NCI-H446 treated with DMSO at 0.1 percent for 48 hours (cell line): Measurements from ENCODE around the gene ADRA2C.
"Not testable (repeated sequence)": the region's sequence is repeated elsewhere in the genome, so short reads cannot be mapped to it uniquely, and the experiment has no call there.

Source experiments
- DNase-seq: peaks from one replicate; lab custom pipeline; 2025; lab: John Stamatoyannopoulos, UW

ADRA2C gene

DNA sequence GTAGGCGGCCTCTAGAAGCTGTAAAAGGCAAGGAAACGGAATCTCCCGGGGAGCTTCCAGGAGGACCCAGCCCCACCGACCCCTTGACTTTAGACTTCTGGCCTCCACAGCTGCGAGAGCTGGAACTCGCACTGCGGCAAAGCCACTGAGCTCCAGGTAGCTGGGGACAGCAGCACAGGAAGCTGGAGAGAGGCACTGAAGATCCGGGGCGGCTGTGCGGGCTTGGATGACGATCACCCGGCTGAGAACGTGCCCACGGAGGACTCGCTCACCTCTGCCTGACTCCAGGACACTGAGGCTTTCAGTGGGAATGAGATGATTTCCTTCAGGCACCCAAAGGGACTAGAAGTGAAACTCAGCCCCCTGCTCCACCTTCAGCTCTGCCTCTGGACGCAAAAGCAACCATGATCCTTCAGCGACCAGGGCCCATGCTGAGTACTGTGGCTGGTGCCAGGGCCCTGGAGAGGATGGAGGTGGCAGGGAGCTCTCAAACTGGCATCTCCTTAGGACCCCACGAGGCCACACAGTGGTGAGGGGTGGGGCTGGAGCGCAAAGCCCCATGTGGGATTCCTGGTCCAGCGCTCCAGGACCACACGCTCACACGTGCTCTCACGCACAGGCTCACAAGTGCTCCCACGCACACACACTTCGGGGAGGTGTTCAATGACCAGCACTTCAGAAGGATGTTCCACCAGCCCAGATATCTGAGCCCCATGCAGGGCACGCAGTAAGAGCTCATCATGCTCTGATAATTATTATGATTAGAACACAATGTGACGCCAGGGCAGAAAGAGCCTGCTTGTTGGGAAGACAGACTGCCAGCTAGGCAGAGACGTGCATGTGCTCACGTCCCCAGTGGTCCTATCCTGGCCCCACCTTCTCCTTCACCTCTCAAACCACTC is 47.2 kb downstream of the ADRA2C start:
- DNase-seq, result no peak

DNA sequence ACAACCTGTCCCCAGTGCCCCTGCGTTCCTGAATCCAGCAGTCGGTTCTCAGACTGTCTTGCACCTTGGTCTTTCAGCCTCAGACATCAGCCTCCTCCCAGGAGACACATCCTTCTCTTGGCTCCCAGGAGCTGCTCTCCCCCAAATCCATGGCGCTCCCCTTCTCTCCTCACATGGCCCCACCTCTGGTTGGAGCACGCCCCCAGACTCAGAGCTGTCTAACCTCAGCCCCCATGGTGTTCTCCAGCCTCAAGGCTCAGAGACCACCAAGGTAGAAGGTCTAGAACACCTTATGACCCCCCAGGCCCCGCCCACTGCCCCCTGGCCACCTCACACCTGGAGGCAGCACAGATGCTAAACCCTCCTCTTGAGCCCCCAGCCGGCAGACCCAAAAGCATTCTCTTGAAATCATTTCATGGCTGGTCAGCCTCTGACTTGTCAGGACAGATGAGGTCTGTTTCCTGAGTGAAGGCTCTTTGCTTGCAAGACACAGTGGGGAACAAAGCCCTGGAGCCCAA is 47.9 kb downstream of the ADRA2C start:
- no peak for DNase-seq

DNA sequence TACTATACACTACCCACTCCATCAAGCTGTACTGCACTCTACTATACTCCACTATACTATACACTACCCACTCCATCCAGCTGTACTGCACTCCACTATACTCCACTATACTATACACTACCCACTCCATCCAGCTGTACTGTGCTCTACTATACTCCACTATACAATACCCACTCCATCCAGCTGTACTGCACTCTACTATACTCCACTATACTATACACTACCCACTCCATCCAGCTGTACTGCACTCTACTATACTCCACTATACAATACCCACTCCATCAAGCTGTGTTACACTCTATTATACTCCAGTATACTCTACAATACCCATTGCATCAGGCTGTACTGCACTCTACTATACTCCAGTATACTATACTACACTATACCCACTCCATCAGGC is 48.7 kb downstream of the ADRA2C start:
- not testable (repeated sequence) for DNase-seq

DNA sequence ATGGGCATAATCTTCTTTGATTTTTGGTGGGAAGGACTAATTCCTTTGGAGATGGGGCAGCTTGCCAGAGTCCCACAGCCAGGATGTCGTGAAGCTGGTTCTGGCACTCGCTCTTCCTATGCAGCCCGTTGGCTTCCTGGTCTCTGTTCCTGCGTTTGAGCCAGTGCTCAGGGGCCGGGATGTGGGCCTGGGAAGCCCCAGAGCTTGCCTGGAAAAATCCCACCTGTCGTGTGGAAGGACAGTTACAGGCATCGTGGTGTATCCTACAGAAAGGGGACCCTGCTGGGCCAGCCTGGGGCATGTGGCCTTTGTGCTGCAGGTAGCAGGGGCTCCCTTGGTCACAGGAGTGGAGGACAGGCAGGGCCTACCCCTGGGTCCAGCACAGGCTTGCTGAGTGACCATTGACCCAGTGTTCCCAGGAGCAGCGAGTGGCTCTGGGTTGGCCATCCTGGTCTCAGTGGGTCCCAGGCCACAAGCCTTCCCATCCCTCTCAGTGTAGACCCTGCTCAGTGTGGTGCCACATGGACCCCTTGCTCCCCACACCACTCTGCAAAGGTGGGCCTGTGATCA is 50.2 kb downstream of the ADRA2C start:
- no peak for DNase-seq

DNA sequence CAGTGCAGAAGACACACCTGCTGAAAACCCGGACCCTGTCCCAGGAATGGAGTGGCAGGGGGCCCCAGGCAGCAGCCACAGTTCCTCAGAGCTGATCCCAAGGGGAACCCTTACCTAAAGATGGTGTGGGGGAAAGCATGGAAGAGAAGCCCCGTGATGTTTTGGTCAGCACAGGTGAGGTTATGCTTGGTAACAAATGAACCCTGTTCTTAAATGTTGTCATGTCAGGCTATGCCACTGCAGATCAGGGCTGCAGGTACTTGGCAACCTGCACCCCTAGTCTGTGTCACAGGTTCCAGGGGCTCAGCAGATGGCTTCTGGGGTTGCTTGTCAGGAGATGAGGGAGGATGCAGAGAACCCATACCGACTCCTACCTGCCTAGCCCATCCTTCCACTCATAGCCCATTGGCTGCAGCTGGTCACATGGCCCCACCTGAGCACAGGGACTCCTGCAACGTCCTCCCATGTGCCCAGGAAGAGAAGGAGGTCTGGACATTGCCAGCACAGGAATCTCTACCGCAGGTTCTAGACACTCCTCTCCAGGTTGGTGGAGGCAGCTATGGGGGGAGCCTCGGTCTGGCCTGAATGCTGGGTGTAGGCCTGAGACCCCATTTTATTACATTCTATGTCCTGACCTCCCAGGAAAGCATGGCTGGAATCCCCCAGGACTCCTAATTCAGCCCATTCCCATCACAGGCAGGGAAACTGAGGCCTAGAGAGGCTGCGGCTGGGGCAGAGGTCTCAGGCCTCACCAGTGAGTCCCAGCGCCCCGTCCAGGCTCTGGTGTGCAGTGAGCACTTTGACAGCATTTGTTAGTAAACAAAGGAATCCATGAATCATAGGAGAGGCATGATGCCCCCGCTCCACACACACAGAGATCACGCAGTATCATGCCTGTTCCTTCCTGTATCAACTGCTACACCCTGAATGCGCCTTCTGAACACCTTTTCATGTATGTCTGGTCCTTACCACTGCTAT is 51.1 kb downstream of the ADRA2C start:
- DNase-seq, result no peak
